Esophagus squamous epithelium (tissue), 5 donors: Measurements from ENCODE around the gene TSPAN5. TPM values are rescaled to one million over a fixed set of nuclear protein-coding genes. Genes with fewer than 3 reads are reported as not detected.

Experiments used
- DNase-seq: peaks from one replicate; lab custom pipeline; 2025; lab: John Stamatoyannopoulos, UW
- H3K27ac ChIP-seq, 4 donors: fragments of 200-600 bp; sonication (generic); one replicate each; pipeline ENCODE4 v1.5.1; 2016 to 2019; ENCODE audit warnings: mild to moderate bottlenecking in 1 of 4
- H3K27me3 ChIP-seq, 4 donors: fragments of 200-600 bp; sonication (generic); 1 replicate in 3 of 4; 2 replicates in 1 of 4; pipeline versions ENCODE4 v1.5.1 to v1.6.0; 2017 to 2021; ENCODE audit warnings: antibody characterized with exemption in 1 of 4
- H3K36me3 ChIP-seq, 3 donors: fragments of 200-600 bp; sonication (generic); one replicate each; pipeline ENCODE4 v1.5.1; 2016 to 2019
- H3K4me1 ChIP-seq, 3 donors: fragments of 200-600 bp; sonication (generic); one replicate each; pipeline ENCODE4 v1.5.1; 2017 to 2019
- H3K4me3 ChIP-seq, 4 donors: fragments of 200-600 bp; sonication (generic); 1 replicate in 3 of 4; 2 replicates in 1 of 4; pipeline ENCODE4 v1.5.1; 2016 to 2019; ENCODE audit warnings: mild to moderate bottlenecking in 2 of 4, moderate library complexity in 1 of 4
- H3K9me3 ChIP-seq, 3 donors: fragments of 200-600 bp; sonication (generic); one replicate each; pipeline ENCODE4 v1.5.1; 2016 to 2019
- CTCF ChIP-seq, 6 experiments: fragments of 450-650 bp in 4 of 6; fragments of 200-600 bp in 2 of 6; sonication (generic) in 2 of 6; IDR thresholded peaks; one replicate each; pipeline ENCODE4 v1.5.1; 2016 to 2019; ENCODE audit warnings: antibody characterized with exemption in 6 of 6, mild to moderate bottlenecking in 4 of 6, moderate library complexity in 4 of 6
- POLR2A ChIP-seq, 4 donors: fragments of 450-650 bp; IDR thresholded peaks; one replicate each; pipeline ENCODE4 v1.6.1; 2017; ENCODE audit warnings: antibody characterized with exemption in 4 of 4, mild to moderate bottlenecking in 4 of 4, moderate library complexity in 3 of 4
- WGBS, 2 donors: methylation state at CpG; one replicate each; pipeline ENCODE4 v1.1.5; 2018; 5-methylcytosine and 5-hydroxymethylcytosine counted together
- intact Hi-C: fragments of 100-400 bp; cut with DNase I; formaldehyde crosslinking; loops from one replicate; pipeline ENCODE4 v1.15.0; 2022
- total RNA-seq, 4 donors: library from RNA; depleted of rRNA; stranded (reverse); fragments of >200 nt; gene quantifications; one replicate each; pipeline ENCODE4 v1.1.0, GENCODE V29; 2016
- donor health status: DM: yes; HTN: yes; CAD: no.

Gene TSPAN5
- total RNA-seq, 4 donors from 2014 or later = 10.9 to 19.0 (median 13.9) TPM

GRCh38 chr4:98446499-98447375 lies 211.7 kb downstream of the TSPAN5 start:
- DNase-seq = no peak
- TF ChIP-seq POLR2A (IDR thresholded peaks at IDR 0.05) (no peak), CTCF (IDR thresholded peaks at IDR 0.05) (no peak)
- Histone ChIP-seq H3K4me3 (no peak overlapping the region), H3K9me3 (no peaks in the 10 kb centered on the region), H3K36me3 (peaks cover 0 to 27% (median 0%) of the 10 kb centered on the region in 3 donors), H3K27ac (peak overlapping the region; percentile 3 to 56 (median 18)), H3K4me1 (peaks cover 0 to 24% (median 8%) of the 10 kb centered on the region in 3 donors), H3K27me3 (no peaks in the 10 kb centered on the region)
- intact Hi-C loops = no loop called here
- WGBS, 2 donors = 43 to 49% methylated on average over 10 of the region's 10 CpGs

GRCh38 chr4:98444371-98444770 lies 214.0 kb downstream of the TSPAN5 start:
- TF ChIP-seq POLR2A (IDR thresholded peaks at IDR 0.05) = no peak
- TF ChIP-seq CTCF (IDR thresholded peaks at IDR 0.05) = no peak
- Histone ChIP-seq H3K36me3 (peaks cover 0 to 43% (median 0%) of the 10 kb centered on the region in 3 donors), H3K4me3 (no peak overlapping the region), H3K9me3 (no peaks in the 10 kb centered on the region), H3K27me3 (no peaks in the 10 kb centered on the region), H3K4me1 (peaks cover 0 to 24% (median 8%) of the 10 kb centered on the region in 3 donors), H3K27ac (no peak overlapping the region)
- DNase-seq = no peak
- intact Hi-C loops = no loop called here

GRCh38 chr4:98434816-98435215 lies 223.6 kb downstream of the TSPAN5 start:
- no peak overlapping the region for H3K27ac ChIP-seq
- peaks cover 0 to 41% (median 0%) of the 10 kb centered on the region in 3 donors for H3K36me3 ChIP-seq
- no peak for TF ChIP-seq POLR2A (IDR thresholded peaks at IDR 0.05)
- no peak for TF ChIP-seq CTCF (IDR thresholded peaks at IDR 0.05)
- WGBS, 2 donors = 24 to 33% methylated on average over 1 to 2 of the region's 6 CpGs
- no peak overlapping the region for H3K4me3 ChIP-seq
- no peaks in the 10 kb centered on the region for H3K27me3 ChIP-seq
- no peak for DNase-seq
- no peaks in the 10 kb centered on the region for H3K9me3 ChIP-seq
- intact Hi-C loops = no loop called here
- H3K4me1 ChIP-seq = peaks cover 0 to 16% (median 4%) of the 10 kb centered on the region in 3 donors

- intact Hi-C loops = no loop called here
- no peak for TF ChIP-seq POLR2A (IDR thresholded peaks at IDR 0.05)
- TF ChIP-seq CTCF (IDR thresholded peaks at IDR 0.05) = no peak
- Histone ChIP-seq H3K4me3 (no peak overlapping the region), H3K9me3 (no peaks in the 10 kb centered on the region), H3K27me3 (no peaks in the 10 kb centered on the region), H3K4me1 (peaks cover 0 to 23% (median 5%) of the 10 kb centered on the region in 3 donors), H3K27ac (peak overlapping the region in 1 of 4 donors; percentile 4), H3K36me3 (peaks cover 0 to 41% (median 0%) of the 10 kb centered on the region in 3 donors)
- 60 to 63% methylated on average over 1 of the region's 1 CpG for WGBS, 2 donors
- no peak for DNase-seq
These were observed 224.7 kb downstream of the TSPAN5 start for GRCh38 chr4:98433691-98434090.

GRCh38 chr4:98430708-98431403 lies 227.6 kb downstream of the TSPAN5 start:
- intact Hi-C loops = no loop called here
- H3K9me3 ChIP-seq = no peaks in the 10 kb centered on the region
- H3K4me3 ChIP-seq = no peak overlapping the region
- no peak for DNase-seq
- H3K36me3 ChIP-seq = peaks cover 0 to 21% (median 0%) of the 10 kb centered on the region in 3 donors
- no peaks in the 10 kb centered on the region for H3K27me3 ChIP-seq
- WGBS, 2 donors = 41 to 49% methylated on average over 4 of the region's 4 CpGs
- peak overlapping the region in 3 of 4 donors; percentile 57 to 69 (median 60) for H3K27ac ChIP-seq
- TF ChIP-seq POLR2A (IDR thresholded peaks at IDR 0.05) = no peak
- no peak for TF ChIP-seq CTCF (IDR thresholded peaks at IDR 0.05)
- peaks cover 0 to 23% (median 5%) of the 10 kb centered on the region in 3 donors for H3K4me1 ChIP-seq
